Midbrain (tissue), 1 donor: ENCODE results near the gene SPEF1.
"Not testable (repeated sequence)": the region's sequence is repeated elsewhere in the genome, so short reads cannot be mapped to it uniquely, and the experiment has no call there.

Experiments used
- DNase-seq: peaks from one replicate; lab custom pipeline; 2025; lab: John Stamatoyannopoulos, UW

Gene SPEF1

DNA sequence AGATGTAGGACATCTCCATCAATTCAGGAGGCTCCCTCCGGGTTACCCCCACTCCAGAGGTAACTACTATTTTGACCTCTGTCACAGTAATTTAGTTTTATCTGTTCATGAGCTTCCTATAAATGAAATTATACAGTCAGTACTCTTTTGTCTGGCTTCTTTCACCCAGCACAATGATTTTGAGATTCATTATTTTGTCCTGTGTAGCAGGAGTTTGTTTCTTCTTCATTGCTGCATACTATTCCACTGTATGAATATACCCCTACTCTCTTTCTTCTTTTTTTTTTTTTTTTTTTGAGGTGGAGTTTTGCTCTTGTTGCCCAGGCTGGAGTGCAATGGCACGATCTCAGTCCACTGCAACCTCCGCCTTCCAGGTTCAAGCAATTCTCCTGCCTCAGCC, 27.3 kb upstream of the SPEF1 start:
- no peak for DNase-seq

DNA sequence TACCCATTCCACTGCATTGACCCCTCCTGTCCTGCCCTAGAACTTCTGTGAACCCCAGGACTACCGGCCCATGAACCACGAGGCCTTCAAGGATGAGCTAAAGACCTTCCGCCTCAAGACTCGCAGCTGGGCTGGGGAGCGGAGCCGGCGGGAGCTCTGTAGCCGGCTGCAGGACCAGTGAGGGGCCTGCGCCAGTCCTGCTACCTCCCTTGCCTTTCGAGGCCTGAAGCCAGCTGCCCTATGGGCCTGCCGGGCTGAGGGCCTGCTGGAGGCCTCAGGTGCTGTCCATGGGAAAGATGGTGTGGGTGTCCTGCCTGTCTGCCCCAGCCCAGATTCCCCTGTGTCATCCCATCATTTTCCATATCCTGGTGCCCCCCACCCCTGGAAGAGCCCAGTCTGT, 23.5 kb upstream of the SPEF1 start:
- DNase-seq: no peak

DNA sequence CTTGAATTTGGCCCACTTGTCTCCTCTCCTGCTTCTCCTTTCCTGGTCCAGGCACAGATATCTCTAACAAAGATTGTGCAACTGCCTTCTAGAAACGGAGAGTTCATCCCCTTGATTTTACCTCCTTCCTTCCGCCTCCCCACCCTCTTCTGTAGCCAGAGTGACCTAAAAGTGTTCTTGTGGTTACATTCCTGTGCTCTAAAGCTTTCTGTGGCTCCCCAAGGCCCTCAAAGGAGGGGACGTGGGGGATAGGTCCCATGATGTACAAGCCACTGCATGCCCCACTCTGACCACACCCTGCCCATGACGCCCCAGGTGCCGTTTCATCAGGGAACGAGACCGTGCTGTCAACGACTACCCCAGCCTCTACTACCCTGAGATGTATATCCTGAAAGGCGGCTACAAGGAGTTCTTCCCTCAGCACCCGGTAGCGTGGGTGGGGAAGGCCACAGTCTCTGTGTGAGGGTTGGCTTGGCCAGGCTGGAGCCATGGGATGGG, 23.1 kb upstream of the SPEF1 start:
- DNase-seq: no peak

DNA sequence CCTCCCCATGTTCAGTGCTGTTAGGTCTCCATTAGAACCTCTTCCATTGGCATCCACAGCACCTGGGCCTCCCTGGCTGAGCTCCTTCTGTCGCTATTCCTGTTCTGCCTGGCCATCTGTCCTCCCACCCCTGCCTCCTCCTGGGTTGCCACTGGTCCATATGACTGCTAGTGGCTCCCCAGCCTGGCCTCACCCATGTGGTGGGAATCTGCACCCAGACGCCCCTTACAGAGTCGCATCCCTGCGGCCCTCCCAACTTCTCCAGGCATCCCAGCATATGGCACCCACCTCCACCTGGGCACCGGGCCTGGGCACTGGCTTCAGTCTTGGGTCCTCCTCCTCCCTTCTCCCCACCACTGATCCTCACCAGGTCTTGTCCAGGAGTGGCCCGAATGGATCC, 22.6 kb upstream of the SPEF1 start:
- no peak for DNase-seq

DNA sequence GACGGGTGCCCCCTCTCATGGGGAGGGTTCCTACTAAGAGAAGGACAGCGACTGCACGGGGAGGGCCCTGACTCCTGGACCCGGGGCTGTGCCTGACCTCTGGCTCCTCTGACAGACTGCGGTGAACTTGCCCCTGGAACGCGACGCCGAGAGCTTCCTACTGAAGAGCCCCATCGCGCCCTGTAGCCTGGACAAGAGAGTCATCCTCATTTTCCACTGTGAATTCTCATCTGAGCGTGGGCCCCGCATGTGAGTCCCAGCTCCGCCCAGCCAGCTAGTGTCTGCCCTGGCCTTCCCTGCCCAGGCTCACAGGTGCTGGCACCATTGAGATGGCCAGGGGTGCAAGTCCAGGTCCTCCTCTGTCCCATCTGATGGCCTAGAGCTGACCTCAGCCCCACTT, 22.0 kb upstream of the SPEF1 start:
- DNase-seq: no peak

DNA sequence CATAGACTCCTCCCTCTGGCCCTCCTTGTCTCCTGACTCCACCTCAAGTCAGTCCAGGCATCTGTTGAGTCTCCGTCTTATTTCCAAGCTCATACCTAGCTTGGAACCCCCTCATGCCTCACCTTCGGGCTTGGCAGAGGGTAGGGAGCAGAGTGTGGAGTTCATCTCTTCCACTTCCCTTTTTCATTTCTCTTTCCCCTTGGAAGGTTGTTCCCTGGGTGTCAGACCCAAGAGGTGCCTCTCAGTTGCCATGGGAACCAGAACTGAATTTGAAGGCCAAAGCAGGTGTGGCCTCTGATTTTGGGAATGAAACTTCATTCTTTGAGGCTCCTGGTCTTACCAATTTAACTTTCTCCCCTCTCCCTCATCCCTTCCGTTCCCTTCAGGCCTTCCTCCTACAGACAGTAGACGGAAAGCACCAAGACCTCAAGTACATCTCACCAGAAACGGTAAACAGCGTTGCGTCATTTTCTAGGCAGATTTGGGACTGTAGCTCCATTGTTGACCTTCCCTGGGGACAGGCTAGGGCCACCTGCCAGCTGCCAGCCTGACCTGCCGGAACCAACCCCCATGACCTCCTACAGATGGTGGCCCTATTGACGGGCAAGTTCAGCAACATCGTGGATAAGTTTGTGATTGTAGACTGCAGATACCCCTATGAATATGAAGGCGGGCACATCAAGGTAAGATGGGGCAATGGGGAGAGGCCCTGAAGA, 21.4 kb upstream of the SPEF1 start:
- no peak for DNase-seq

DNA sequence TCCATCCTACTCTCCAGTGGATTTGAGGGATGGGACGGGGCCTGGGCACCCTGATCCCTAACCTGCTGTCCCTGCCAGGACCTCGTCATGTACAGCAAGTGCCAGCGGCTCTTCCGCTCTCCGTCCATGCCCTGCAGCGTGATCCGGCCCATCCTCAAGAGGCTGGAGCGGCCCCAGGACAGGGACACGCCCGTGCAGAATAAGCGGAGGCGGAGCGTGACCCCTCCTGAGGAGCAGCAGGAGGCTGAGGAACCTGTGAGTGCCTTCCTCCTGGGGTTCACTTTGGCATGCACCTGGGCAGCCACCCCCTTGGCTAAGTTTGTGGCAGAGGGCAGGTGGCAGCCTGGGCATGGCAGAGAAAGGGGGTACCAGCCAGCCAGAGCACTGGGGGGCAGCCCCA, 20.6 kb upstream of the SPEF1 start:
- DNase-seq: no peak

DNA sequence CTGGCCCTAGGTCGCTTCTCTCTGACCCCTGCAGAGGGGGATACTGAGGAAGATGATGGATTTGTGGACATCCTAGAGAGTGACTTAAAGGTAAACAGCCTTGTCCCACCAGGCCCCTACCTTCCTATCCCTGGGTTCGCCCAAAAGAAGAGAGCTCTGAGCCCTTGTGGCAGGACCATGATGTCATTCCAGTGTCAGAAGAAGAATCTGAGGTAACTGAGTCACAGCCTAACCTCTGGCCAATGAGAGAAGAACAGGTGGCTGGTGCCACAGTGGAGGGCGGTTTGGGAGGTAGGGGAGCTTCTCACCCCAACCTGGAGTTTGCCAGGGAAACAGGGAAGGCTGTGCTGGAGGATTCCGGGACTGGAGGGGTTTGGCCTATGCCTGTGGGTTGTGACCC, 20.1 kb upstream of the SPEF1 start:
- DNase-seq: no peak

DNA sequence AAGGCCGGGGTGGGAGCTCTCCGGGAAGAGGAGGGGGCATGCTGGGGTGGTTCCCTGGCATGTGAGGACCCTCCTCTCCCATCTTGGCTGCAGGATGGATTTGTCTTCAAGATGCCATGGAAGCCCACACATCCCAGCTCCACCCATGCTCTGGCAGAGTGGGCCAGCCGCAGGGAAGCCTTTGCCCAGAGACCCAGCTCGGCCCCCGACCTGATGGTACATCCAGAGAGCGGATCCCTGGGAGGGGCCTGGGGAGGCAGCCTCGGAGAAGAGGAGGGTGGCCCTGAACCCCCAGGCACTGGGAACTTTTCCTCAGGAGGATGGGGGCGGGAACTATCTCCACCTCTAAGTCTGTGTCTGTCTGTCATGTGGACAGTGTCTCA, 19.6 kb upstream of the SPEF1 start:
- DNase-seq: no peak

DNA sequence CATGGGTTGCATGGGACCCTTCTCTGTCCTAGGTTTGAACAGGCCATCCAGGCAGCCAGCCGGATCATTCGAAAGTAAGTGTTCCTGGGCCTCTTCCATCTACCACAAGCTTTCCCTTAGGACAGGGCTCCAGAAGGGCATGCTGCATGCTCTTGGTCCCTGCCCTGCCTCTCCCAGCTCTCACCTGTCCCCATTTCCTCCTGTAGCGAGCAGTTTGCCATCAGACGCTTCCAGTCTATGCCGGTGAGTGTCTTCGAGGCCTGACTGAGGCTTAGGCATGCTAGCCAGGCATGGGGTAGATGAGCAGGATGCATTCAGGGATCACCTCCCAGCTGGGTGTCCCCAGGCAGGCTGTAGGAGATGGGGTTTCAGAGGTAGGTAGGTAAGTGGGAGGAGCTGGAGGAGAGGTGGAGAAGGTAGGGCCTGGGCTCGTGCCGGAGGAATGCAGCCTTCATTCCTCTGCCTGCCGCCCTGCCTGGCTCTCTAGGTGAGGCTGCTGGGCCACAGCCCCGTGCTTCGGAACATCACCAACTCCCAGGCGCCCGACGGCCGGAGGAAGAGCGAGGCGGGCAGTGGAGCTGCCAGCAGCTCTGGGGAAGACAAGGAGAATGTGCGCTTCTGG, 19.1 kb upstream of the SPEF1 start:
- no peak for DNase-seq

DNA sequence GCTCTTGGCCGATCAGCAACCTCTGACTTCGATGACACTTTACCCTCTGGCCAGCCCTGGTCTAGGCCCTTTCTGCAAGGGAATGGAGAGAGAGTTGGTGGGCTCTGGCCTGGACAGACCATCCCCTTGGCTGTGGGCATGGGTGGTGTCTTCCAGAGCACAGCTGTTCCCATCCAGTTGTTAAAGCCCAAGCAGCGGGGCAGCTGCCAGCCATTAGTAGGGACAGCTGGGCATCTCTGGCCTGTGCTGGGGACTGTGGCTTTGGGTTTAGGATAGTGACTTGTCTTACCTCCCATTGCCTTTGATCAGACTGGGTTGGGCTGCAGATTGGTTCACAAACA, 17.6 kb upstream of the SPEF1 start:
- DNase-seq: no peak

DNA sequence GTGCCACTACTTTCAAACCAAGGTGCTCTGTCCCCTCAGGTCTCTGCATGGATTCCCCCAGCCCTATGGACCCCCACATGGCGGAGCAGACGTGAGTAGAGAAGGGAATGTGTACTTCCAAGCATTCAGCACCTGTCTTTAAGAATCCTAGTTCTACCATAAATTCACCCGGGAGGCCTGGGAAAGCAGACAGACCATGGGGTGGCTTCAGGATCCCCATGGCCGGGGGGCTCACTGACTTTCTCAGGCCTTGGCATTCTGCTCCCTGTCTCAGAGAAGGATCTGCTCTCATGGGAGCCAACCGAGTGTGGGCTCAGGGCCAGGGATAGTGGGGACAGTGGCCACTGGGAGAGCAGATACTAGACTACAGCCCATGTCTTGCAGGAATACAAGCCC, 17.1 kb upstream of the SPEF1 start:
- peak; percentile 13 for DNase-seq

DNA sequence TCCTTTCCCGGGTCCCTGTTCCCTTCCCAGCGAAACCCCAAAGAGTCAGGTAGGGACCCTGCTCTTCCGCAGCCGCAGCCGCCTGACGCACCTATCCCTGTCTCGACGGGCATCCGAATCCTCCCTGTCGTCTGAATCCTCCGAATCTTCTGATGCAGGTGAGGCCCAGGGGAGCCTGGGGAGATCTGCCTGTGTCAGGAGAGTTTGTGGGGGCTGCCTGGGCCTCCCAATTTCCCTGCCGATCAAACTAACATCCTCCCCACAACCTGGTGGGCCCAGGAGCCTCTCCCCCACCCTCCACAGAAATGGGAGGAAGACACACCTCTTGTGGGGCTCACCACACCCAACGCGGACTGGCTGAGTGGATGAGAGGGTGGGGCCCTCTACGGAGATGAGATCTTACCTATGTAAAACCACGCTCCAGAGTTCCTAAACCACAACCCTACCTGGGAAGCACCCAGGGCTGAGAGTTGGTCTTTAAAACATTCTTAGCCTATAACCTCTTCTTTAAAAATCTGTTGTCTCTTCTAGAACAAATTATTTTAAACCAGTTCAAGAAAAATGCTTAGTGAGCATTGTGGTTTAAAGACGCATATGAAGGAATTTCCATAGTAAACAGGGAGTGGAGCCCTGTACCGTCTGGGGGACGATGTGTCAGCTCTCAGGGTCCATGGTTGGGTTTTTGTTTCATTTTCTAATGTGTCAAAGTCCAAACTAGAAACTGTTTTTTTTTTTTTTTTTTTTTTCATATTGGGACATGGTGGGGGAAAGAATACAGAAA, 16.5 kb upstream of the SPEF1 start:
- DNase-seq: no peak

DNA sequence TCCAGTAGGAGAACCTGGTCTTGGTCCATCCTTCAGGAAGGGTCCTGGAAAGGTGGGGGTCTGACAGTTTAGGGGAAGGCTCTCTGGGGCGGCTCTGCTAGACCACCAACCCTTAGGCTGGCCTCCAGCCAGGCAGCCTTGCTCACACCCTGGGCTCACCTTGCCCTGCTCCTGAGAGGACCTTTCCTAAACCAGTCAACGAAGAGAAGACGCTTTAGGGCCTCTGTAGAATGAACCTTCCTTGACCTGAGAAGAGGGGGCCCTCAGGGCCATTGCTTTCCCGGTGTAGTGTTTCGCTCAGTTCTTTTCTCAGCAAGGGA, 15.9 kb upstream of the SPEF1 start:
- no peak for DNase-seq

DNA sequence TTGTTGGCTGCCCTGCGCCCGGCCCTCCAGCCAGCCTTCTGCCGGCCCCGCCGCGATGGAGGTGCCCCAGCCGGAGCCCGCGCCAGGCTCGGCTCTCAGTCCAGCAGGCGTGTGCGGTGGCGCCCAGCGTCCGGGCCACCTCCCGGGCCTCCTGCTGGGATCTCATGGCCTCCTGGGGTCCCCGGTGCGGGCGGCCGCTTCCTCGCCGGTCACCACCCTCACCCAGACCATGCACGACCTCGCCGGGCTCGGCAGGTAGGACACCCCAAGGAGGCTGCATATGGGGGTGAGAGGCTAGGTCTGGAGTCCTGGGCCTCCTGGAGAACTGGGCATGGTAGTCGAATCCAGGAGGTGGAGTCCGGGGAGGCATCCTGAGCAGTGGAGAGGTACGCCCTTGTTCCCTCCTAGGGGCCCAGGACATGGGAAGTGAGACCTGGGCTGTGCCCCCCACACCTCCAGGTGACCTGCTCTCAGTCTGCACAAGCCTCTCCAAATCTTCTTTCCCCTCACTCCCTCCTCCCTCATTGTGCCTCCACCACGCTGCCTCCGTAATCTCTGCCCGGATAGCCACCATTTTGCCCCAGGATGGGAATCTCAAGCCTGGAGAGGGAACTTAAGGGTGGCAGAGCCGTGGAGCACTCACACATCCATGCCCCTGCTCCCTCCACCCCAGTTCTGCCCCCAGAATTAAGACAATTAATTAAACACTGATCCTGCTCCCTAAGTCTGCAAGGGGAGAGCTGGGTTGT, 15.4 kb upstream of the SPEF1 start:
- no peak for DNase-seq

DNA sequence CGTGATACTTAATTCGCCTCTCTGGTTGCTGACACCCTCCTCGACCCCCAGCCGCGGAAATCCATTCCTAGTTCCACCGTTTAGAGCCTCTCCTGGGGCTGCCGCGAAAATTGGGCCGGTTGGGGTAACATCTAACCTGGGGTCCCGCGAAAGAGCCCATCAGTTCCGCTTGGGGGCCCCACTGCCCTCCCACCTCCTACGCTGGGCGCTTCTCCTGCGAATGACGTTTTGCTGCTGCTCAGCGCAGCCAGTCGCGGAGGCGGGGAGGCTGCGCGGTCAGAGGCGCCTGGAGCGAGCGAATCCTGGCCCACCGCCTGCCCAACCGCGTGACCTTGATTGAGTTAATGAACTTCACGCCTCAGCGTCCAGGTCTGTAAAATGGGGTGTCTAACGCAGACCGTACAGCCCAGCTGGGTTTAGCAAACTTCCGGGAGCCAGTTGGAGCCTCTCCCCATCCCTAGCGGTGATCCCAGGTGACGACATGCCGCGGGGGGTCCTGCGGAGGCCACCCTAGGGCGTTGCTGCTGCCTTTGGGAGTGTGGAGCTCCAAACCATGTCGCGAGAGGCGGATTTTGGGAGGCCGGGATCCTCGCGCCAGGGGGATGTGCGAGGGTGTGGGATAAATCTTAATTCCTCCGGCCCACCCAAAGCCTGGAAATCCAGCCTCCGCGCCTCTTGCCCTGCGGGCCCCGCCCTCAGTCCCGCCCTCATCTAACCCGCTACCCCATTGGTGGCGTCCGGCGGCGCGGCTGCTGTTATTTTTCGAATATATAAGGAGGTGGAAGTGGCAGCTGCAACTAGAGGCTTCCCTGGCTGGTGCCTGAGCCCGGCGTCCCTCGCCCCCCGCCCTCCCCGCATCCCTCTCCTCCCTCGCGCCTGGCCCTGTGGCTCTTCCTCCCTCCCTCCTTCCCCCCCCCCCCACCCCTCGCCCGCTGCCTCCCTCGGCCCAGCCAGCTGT, 14.5 kb upstream of the SPEF1 start, which contains the start of gene CDC25B:
CDC25B (plus strand) TSS at position 800 of the 958 bp plus-strand sequence. CDS start 222 bp downstream, outside the sequence.
- DNase-seq: peak; percentile 93

DNA sequence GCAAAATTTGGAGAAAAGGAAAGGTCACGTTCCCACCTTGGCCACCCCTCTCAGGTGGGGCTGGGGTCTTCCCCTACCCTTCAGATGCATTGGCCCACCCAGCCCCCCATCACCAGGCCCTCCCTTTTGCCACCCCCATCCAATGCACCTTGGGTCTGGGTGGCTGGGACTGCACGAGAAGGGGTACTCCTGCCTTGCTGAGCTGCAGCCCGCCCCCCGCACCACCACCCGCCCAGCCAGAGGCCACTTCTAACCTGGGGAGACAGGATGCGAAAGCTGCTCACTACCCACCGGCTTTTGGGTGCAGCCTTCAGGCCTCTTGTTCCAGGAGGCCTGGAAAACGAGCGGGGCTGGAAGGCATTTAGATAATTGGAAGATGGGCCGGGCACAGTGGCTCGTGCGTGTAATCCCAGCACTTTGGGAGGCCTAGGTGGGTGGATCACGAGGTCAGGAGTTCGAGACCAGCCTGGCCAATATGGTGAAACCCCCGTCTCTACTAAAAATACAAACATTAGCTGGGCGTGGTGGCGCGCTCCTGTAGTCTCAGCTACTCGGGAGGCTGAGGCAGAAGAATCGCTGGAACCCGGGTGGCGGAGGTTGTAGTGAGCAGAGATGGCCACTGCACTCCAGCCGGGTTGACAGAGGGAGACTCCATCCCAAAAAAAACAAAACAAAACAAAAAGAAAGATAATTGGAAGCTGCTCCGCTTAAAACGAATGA, 13.6 kb upstream of the SPEF1 start:
- DNase-seq: no peak

DNA sequence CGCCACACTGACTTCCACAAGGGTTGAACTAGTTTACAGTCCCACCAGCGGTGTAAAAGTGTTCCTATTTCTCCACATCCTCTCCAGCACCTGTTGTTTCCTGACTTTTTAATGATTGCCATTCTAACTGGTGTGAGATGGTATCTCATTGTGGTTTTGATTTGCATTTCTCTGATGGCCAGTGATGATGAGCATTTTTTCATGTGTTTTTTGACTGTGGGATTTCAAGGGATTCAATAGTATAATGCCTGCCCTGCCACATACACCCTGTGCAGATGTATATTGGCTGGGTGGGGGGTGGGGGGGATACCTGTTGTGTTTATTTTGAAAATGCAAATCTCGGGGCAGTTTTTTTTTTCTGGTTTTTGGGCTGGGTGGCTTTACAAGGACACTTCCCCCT, 12.9 kb upstream of the SPEF1 start:
- not testable (repeated sequence) for DNase-seq

DNA sequence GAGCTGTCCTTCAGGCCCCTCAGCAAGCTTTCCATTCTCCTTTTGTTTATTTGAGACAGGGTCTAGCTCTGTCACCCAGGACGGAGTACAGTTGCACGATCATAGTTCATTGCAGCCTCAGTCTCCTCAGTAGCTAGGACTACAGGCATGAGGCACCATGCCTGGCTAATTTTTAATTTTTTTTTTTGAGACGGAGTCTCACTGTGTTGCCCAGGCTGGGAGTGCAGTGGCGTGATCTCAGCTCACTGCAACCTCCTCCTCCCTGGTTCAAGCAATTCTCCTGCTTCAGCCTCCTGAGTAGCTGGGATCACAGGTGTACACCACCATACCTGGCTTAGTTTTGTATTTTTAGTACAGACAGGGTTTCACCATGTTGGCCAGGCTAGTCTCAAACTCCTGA, 8.0 kb upstream of the SPEF1 start:
- DNase-seq: not testable (repeated sequence)

DNA sequence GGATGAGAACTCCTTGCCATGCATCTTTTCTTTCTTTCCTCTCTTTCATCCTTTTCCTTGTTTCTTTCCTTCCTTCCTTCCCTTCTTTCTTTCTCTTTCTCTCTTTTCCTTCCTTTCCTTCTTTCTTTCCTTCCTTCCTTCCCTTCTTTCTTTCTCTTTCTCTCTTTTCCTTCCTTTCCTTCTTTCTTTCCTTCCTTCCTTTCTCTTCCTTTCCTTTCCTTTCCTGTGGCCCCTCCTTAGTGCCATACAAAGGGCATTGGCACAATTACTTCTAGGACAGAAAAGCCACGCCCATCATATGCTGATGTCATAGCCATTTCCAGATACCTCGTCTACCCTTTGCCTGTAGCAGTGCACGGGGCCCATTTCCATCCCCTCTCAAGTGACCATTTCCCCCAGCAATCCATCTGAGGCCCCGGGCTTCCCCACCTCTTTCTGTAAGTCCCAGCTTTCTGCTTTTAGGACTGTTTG, 7.5 kb upstream of the SPEF1 start:
- no peak for DNase-seq
